Measurements from ENCODE around the gene TFDP2.
"Not testable (repeated sequence)": the region's sequence is repeated elsewhere in the genome, so short reads cannot be mapped to it uniquely, and the experiment has no call there.

The TFDP2 gene

GRCh38 chr3:142075656-142076055 is 73.7 kb downstream of the TFDP2 start:
- DNase-seq (ENCODE audit: low read depth in 2 of 2): not testable (repeated sequence)

- DNase-seq (ENCODE audit: low read depth in 2 of 2): no peak
Observed at GRCh38 chr3:142072816-142073215, 76.5 kb downstream of the TFDP2 start.

GRCh38 chr3:142065932-142066331 is 83.4 kb downstream of the TFDP2 start:
- DNase-seq (ENCODE audit: low read depth in 2 of 2): no peak

GRCh38 chr3:142065344-142065743 is 84.0 kb downstream of the TFDP2 start:
- DNase-seq (ENCODE audit: low read depth in 2 of 2): no peak

- DNase-seq (ENCODE audit: low read depth in 2 of 2): no peak
Observed at GRCh38 chr3:142064454-142064853, 84.9 kb downstream of the TFDP2 start.

GRCh38 chr3:142057331-142057725 is 92.0 kb downstream of the TFDP2 start:
- no peak for DNase-seq (ENCODE audit: low read depth in 2 of 2)

GRCh38 chr3:142056656-142057330 is 92.6 kb downstream of the TFDP2 start:
- no peak for DNase-seq (ENCODE audit: low read depth in 2 of 2)

GRCh38 chr3:142053835-142054234 is 95.5 kb downstream of the TFDP2 start:
- DNase-seq (ENCODE audit: low read depth in 2 of 2): no peak

GRCh38 chr3:142053244-142053643 is 96.1 kb downstream of the TFDP2 start:
- DNase-seq (ENCODE audit: low read depth in 2 of 2): no peak

GRCh38 chr3:142051351-142051750 is 98.0 kb downstream of the TFDP2 start:
- no peak for DNase-seq (ENCODE audit: low read depth in 2 of 2)

GRCh38 chr3:142047021-142047369 is 102.3 kb downstream of the TFDP2 start:
- DNase-seq (ENCODE audit: low read depth in 2 of 2): no peak

GRCh38 chr3:142046320-142047020 is 102.9 kb downstream of the TFDP2 start:
- DNase-seq (ENCODE audit: low read depth in 2 of 2): no peak

- DNase-seq (ENCODE audit: low read depth in 2 of 2): no peak
Observed at GRCh38 chr3:142040941-142041491, 108.3 kb downstream of the TFDP2 start.

GRCh38 chr3:142035308-142035922 is 113.9 kb downstream of the TFDP2 start:
- DNase-seq (ENCODE audit: low read depth in 2 of 2): no peak

- DNase-seq (ENCODE audit: low read depth in 2 of 2): no peak
Observed at GRCh38 chr3:142033292-142033691, 116.1 kb downstream of the TFDP2 start.

GRCh38 chr3:142031575-142031974 is 117.8 kb downstream of the TFDP2 start:
- no peak for DNase-seq (ENCODE audit: low read depth in 2 of 2)

- no peak for DNase-seq (ENCODE audit: low read depth in 2 of 2)
Observed at GRCh38 chr3:142029791-142030190, 119.6 kb downstream of the TFDP2 start.

GRCh38 chr3:142029052-142029642 is 120.2 kb downstream of the TFDP2 start:
- no peak for DNase-seq (ENCODE audit: low read depth in 2 of 2)

GRCh38 chr3:142028243-142028777 is 121.0 kb downstream of the TFDP2 start:
- no peak for DNase-seq (ENCODE audit: low read depth in 2 of 2)

- peak in 1 of 2 donors; percentile 3 for DNase-seq (ENCODE audit: low read depth in 2 of 2)
Observed at GRCh38 chr3:142027735-142028134, 121.6 kb downstream of the TFDP2 start.

- DNase-seq (ENCODE audit: low read depth in 2 of 2): no peak
Observed at GRCh38 chr3:142027300-142027699, 122.0 kb downstream of the TFDP2 start.

- DNase-seq (ENCODE audit: low read depth in 2 of 2): no peak
Observed at GRCh38 chr3:142026333-142026732, 123.0 kb downstream of the TFDP2 start.

Data from activated CD8-positive, alpha-beta memory T cell treated with anti-CD3 and anti-CD28 coated beads for 4 hours (primary cell).